GM18505 (cell line): ENCODE measurements around the gene TSPAN19.
"Not testable (repeated sequence)": the region's sequence is repeated elsewhere in the genome, so short reads cannot be mapped to it uniquely, and the experiment has no call there.

Experiments used
- ATAC-seq: cut with Tn5 transposase; IDR thresholded peaks from one replicate; pipeline ENCODE4 v1.9.1; 2021; ENCODE audit not compliant: unreplicated experiment
- POLR2A ChIP-seq: IDR thresholded peaks from 4 replicates; pipeline ENCODE4 v1.6.1; 2011; ENCODE audit warnings: borderline replicate concordance; ENCODE audit not compliant: insufficient read depth, insufficient read length; ENCODE audit errors: extremely low read depth

TSPAN19 gene

DNA sequence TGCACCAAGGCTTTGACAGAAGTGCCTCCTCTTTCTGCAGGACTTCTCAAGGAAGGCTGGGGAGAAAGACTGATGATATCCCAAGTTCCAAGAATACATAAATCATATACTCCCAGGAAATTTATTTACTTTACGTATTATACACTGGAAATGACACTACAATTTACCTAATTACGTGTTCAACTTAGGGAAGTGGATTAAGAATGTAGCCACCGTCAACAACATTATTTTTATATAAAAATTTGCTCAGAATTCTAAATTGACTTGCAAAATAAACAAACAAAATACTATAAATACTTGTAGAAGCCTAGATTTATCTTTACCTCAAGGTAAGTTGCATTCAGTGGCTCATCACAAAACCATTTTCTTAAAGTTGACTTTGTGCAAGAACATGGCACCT is 18.9 kb downstream of the TSPAN19 start:
- no peak for TF ChIP-seq POLR2A
- no peak for ATAC-seq

DNA sequence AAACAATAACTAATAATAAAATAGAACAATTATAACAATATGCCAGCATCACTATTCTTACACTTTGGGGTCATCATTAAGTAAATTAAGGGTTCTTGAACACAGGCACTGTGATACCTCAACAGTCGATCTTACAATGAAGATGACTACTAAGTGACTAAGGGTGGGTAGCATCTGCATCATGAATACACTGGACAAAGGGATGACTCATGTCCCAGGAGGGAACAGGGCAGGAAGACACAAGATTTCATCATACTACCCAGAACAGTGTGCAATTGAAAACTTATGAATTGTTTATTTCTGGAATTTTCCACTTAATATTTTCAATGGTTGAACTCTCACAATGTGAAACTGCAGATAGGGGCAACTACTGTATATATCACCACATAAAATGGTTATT is 19.7 kb downstream of the TSPAN19 start:
- no peak for TF ChIP-seq POLR2A
- no peak for ATAC-seq

DNA sequence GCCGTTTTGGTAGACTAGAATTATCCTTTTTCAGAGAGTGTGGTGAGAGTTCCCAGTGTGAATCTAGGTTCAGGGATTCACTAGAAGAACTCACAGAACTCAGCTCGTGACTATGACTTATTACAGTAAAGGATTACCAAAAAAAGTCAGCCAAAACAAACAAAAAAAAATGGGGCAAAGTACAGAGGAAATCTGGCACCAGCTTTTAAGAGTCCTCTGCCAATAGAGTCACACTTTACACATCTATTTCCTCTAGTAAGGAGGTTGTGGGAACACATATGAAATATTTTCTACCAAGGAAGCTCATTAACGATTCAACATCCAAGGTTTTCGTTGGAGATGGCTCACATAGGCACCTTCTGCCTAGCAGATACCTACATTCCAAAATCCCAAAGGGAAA is 28.2 kb downstream of the TSPAN19 start:
- no peak for TF ChIP-seq POLR2A
- ATAC-seq: no peak

DNA sequence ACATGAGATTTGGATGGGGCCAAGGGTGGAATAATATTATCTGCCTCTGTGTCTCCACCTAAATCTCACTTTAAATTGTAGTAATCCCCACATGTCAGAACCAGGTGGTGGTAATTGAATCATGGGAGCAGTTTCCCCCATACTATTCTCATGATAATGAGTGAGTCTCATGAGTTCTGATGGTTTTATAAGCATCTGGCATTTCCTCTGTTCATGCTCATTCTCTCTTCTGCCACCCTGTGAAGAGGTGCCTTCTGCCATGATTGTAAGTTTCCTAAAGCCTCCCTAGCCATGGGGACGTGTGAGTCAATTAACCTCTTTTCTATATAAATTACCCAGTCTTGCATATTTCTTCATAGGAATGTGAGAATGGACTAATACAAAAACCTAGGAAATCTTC is 29.9 kb downstream of the TSPAN19 start:
- ATAC-seq: no peak
- TF ChIP-seq POLR2A: no peak

DNA sequence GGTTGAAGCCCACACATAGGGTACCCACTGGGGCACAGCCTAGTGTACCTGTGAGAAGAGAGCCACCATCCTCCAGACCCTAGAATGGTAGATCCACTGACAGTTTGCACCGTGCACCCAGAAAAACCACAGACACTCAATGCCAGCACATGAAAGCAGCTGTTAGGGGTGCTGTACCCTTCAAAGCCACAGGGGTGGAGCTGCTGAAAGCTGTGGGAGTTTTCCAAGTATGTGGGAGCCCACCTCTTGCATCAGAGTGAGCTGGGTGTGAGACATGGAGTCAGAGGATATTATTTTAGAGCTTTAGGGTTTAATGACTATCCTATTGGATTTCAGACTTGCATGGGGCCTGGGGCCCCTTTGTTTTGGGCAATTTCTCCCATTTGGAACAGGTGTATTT is 30.5 kb downstream of the TSPAN19 start:
- TF ChIP-seq POLR2A: no peak
- ATAC-seq: no peak

DNA sequence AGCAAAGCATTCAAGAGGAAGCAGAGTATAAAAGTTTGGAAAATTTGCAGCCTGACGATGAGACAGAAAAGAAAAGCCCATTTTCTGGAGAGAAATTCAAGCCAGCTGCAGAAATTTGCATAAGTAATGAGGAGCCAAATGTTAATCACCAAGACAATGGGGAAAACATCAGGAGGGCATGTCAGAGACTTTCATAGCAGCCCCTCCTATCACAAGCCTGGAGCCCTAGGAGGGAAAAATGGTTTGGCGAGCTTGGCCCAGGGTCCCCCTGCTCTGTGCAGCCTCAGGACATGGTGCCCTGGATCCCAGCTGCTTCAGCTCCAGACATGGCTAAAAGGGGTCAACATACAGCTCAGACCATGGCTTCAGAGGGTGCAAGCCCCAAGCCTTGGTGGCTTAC is 31.0 kb downstream of the TSPAN19 start:
- ATAC-seq: not testable (repeated sequence)

DNA sequence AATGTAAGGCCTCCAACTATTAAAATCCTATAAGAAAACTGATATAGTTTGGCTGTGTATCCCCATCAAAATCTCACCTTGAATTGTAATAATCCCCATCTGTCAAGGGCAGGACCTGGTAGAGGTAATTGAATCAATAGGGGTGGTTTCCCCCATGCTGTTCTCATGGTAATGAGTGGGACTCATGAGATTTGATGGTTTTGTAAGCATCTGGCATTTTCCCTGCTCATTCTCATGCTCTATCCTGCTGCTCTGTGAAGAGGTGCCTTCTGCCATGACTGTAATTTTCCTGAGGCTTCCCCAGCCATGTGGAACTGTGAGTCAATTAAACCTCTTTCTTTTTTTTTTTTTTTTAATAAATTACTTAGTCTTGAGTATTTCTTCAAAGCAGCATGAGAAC is 31.9 kb downstream of the TSPAN19 start:
- no peak for TF ChIP-seq POLR2A
- ATAC-seq: no peak

DNA sequence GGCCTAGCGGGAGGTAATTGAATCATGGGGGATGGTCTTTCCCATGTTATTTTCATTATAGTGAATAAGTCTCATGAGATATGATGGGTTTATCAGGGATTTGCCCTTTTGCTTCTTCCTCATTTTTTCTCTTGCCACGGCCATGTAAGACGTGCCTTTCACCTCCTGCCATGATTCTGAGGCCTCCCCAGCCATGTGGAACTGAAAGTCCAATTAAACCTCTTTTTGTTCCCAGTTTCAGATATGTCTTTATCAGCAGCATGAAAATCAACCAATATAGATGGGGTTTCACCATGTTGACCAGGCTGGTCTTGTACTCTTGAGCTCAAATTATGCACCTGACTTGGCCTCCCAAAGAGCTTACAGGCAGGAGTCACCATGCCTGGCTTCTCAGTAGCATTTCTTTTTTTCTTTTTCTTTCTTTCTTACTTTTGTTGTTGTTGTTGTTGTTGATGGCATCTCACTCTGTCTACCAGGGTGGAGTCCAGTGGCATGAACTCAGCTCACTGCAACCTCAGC is 33.2 kb downstream of the TSPAN19 start:
- ATAC-seq: no peak
- TF ChIP-seq POLR2A: no peak

DNA sequence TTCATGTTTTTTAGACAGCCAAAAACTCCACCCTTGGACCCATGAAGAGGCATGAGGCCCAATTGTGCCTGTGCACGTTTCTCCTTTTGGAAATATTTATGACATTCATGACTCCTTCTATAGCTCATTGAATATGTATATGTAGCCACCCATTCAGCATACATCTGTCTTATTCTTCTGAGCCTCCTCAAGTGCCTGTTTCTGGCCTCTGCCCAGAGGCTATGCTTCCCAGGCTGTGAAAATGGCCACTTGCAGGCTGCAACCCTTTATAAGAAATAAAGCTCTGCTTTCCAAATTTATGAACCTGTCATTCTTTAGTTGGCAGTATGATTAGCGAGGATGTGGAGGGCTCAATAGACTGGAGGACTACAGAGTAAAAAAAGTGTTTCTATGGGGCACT is 35.3 kb downstream of the TSPAN19 start:
- no peak for TF ChIP-seq POLR2A
- no peak for ATAC-seq

DNA sequence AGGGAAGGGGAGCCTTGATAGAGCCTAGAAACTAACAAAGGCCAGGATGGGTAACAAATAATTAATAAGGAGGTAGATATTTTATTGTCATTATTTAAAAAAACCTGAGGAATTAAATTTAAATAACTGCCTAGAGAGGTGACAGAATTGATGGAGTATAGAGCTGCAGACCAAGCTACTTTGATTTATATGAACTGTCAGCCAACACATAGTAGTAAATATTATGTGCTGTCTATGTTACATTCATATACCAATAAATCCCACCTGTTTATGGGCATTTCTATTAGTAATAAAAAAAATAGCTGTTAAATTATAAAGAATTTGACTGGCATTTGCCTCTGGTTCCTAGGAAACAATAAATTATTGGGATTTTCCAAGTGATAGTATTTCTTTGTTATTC is 37.7 kb downstream of the TSPAN19 start:
- ATAC-seq: no peak
- TF ChIP-seq POLR2A: no peak

DNA sequence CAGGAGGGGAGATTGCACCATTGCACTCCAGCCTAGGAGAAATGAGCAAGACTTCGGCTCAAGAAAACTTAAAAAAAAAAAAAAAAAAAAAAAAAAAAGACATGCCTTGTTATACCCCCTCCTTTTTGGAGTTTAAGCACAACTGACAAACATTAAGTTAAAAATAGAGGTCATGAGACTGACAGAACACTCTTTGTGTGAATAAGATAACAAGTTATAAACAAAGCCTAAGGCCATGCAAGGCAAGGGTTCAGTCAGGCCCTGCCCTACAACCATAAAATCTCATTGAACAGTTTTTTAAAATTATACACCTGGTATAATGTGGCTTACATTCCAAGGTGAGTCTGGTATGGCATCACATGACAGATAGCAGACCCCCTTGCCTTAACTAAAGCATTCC is 39.3 kb downstream of the TSPAN19 start:
- ATAC-seq: no peak
- no peak for TF ChIP-seq POLR2A

DNA sequence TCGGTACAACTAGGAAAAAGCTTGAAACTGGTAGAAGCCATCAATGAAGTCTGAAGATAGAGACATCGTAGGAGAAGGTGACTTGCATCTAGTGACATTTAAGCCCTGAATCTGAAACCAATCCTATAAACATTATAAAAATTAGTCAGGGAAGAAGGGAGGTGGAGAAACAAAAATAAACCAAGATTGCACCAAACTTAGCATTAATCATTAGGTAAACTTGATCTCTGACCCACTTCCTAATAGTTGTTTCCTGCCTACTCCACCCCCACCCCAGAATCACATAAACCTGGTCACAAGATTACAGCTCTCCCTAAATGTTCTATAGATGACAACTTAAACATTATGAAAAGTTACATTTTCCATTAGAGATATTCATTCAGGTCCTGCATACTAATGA is 40.4 kb downstream of the TSPAN19 start:
- TF ChIP-seq POLR2A: no peak
- ATAC-seq: no peak

DNA sequence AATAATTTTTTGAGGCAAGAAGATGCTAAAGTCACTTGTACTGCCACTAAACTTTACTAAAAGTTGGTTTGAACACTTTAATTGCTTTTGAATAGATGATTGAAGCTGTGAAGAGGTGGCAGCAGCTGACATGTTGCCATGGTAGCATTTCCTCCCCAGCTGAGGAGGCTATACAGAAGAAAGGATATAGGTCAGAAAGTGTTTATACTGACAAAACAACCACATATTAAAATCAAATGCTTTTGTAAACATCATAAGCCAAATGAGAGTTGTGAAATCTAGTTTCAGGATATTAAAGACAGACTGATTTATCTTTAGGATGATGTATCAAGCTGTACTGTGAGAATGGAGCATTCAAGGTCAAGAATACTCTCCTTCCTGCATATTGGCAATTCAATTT is 41.7 kb downstream of the TSPAN19 start:
- no peak for TF ChIP-seq POLR2A
- ATAC-seq: no peak

DNA sequence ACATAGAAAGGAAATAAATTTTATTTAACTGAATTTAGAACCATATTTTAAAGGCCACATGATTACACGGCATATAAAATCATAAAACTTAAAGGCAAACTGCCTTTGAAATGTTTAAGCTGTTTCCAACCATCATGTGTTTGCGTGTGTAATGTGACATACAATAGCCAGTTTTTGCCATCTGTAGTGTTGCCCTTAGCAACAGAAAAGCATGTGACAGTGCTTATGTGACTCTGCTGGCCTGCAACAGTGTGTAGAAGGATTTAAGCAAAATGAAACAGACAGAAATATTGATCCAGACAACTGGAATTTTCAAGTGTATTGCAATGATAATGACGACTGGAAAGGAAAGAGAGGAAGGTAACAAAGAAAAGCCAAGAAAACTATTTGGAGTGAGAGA is 49.5 kb downstream of the TSPAN19 start:
- no peak for TF ChIP-seq POLR2A
- no peak for ATAC-seq

DNA sequence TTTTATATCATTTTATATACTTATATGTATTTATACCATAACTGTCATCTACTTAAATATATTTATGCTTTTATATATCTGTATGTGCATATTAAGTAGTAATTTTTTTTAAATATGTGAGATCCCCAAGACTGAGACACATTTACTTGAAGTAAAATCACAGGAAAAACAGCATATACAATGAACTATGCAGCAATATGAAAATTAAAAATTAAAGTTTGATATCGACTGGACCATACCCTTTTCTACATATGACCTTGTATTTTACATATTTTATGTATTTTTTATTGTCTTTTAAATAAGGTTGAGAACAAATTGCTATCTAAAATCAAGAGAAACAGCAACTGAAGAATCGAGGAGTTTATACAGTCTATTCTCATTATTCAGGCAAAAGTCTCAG is 50.0 kb downstream of the TSPAN19 start:
- no peak for TF ChIP-seq POLR2A
- ATAC-seq: no peak
